ENCODE measurements around the gene CHRNB1. TPM values are rescaled to one million over a fixed set of nuclear protein-coding genes. Genes with fewer than 3 reads are reported as not detected.

The CHRNB1 gene
- total and polyA plus RNA-seq, 2 of the 8 experiments (the other 6 are each of a cell fraction or from before 2014, with no cell fraction given) = 14.1 to 28.2 TPM

DNA sequence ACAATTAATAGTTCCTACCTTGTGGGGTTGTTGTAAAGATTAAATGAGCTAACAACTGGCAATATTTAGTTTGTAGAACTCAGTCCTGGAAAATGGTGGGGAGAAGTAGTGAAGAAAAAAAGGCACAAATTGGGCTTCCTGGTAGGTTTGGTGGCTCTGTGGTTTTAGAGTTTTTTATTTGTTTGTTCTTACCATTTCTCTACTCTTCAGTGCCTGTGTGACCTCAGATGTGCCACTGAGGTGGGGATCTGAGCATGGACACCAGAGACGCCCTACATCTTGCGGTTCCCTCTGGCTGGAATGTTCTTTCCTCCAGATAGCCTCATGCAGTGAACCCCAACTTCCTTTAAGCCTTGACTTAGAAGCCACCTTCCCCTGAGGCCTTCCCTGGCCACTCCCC is 26.9 kb downstream of the CHRNB1 start (continued):
- TF ChIP-seq, protein P1, sequence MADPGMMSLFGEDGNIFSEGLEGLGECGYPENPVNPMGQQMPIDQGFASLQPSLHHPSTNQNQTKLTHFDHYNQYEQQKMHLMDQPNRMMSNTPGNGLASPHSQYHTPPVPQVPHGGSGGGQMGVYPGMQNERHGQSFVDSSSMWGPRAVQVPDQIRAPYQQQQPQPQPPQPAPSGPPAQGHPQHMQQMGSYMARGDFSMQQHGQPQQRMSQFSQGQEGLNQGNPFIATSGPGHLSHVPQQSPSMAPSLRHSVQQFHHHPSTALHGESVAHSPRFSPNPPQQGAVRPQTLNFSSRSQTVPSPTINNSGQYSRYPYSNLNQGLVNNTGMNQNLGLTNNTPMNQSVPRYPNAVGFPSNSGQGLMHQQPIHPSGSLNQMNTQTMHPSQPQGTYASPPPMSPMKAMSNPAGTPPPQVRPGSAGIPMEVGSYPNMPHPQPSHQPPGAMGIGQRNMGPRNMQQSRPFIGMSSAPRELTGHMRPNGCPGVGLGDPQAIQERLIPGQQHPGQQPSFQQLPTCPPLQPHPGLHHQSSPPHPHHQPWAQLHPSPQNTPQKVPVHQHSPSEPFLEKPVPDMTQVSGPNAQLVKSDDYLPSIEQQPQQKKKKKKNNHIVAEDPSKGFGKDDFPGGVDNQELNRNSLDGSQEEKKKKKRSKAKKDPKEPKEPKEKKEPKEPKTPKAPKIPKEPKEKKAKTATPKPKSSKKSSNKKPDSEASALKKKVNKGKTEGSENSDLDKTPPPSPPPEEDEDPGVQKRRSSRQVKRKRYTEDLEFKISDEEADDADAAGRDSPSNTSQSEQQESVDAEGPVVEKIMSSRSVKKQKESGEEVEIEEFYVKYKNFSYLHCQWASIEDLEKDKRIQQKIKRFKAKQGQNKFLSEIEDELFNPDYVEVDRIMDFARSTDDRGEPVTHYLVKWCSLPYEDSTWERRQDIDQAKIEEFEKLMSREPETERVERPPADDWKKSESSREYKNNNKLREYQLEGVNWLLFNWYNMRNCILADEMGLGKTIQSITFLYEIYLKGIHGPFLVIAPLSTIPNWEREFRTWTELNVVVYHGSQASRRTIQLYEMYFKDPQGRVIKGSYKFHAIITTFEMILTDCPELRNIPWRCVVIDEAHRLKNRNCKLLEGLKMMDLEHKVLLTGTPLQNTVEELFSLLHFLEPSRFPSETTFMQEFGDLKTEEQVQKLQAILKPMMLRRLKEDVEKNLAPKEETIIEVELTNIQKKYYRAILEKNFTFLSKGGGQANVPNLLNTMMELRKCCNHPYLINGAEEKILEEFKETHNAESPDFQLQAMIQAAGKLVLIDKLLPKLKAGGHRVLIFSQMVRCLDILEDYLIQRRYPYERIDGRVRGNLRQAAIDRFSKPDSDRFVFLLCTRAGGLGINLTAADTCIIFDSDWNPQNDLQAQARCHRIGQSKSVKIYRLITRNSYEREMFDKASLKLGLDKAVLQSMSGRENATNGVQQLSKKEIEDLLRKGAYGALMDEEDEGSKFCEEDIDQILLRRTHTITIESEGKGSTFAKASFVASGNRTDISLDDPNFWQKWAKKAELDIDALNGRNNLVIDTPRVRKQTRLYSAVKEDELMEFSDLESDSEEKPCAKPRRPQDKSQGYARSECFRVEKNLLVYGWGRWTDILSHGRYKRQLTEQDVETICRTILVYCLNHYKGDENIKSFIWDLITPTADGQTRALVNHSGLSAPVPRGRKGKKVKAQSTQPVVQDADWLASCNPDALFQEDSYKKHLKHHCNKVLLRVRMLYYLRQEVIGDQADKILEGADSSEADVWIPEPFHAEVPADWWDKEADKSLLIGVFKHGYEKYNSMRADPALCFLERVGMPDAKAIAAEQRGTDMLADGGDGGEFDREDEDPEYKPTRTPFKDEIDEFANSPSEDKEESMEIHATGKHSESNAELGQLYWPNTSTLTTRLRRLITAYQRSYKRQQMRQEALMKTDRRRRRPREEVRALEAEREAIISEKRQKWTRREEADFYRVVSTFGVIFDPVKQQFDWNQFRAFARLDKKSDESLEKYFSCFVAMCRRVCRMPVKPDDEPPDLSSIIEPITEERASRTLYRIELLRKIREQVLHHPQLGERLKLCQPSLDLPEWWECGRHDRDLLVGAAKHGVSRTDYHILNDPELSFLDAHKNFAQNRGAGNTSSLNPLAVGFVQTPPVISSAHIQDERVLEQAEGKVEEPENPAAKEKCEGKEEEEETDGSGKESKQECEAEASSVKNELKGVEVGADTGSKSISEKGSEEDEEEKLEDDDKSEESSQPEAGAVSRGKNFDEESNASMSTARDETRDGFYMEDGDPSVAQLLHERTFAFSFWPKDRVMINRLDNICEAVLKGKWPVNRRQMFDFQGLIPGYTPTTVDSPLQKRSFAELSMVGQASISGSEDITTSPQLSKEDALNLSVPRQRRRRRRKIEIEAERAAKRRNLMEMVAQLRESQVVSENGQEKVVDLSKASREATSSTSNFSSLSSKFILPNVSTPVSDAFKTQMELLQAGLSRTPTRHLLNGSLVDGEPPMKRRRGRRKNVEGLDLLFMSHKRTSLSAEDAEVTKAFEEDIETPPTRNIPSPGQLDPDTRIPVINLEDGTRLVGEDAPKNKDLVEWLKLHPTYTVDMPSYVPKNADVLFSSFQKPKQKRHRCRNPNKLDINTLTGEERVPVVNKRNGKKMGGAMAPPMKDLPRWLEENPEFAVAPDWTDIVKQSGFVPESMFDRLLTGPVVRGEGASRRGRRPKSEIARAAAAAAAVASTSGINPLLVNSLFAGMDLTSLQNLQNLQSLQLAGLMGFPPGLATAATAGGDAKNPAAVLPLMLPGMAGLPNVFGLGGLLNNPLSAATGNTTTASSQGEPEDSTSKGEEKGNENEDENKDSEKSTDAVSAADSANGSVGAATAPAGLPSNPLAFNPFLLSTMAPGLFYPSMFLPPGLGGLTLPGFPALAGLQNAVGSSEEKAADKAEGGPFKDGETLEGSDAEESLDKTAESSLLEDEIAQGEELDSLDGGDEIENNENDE (IDR thresholded peaks at IDR 0.05; ENCODE audit: insufficient replicate concordance, low read length) = no peak
- TF ChIP-seq GABPA (IDR thresholded peaks at IDR 0.05; ENCODE audit: borderline replicate concordance, insufficient read depth, low read length) = no peak
- TF ChIP-seq SIN3A (conservative IDR thresholded peaks at IDR 0.05 in 1 of 2, IDR thresholded peaks at IDR 0.05 in 1 of 2; ENCODE audit: low read depth in 1 of 2, low read length in 2 of 2) = no peak
- TF ChIP-seq EZH2 (IDR thresholded peaks at IDR 0.05; ENCODE audit: low read depth, low read length, severe bottlenecking) = no peak
- TF ChIP-seq RXRA (IDR thresholded peaks at IDR 0.05; ENCODE audit: insufficient read depth, low read depth, low read length) = no peak
- TF ChIP-seq CHD1 (IDR thresholded peaks at IDR 0.05; ENCODE audit: low read depth, low read length) = no peak
- no peak for TF ChIP-seq HDAC6 (IDR thresholded peaks at IDR 0.05; ENCODE audit: low read depth, low read length)
